Stimulated activated CD4-positive, alpha-beta T cell treated with anti-CD3 and anti-CD28 coated beads, Interleukin-1b, Interleukin-23, amount 100 ng/mL, for 24 hours (primary cell): Measurements from ENCODE around the gene SPDYC.

Experiments
- DNase-seq, 4 experiments: peaks; one replicate each; pipeline ENCODE4 v3.0.0-alpha.2; 2020; ENCODE audit warnings: low read depth in 4 of 4, low spot score in 1 of 4

The SPDYC gene

DNA sequence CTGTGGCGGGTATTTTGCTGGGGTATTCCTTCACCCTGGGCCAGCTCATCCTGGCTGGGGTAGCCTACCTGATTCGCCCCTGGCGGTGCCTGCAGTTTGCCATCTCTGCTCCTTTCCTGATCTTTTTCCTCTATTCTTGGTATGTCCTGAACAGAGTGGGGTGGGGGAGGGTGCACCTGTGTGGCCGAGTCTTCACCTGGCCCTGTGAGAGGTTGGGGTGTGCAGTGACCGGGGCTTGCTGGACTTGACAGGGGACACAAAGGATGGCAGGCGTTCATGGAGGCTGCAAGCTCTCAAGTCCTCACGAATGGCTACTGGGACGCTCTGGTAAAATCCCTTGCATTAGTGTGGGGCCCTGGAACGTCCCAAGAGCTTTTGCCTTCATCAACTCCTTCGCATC, 51.0 kb downstream of the SPDYC start:
- DNase-seq, result no peak
